Neural cell (in vitro differentiated cells): ENCODE results near the gene ZNF532. TPM values are rescaled to one million over a fixed set of nuclear protein-coding genes. Genes with fewer than 3 reads are reported as not detected.

Source experiments
- H2AFZ ChIP-seq: fragments of 200-600, 300-800 bp; sonication (generic), shearing (Covaris generic); 2 replicates; pipeline ENCODE4 v1.6.0; 2014; ENCODE audit warnings: low read depth, mild to moderate bottlenecking, antibody characterized with exemption, low read length, moderate library complexity
- H3F3A ChIP-seq: fragments of 200-600 bp; shearing (Covaris generic); 2 replicates; pipeline ENCODE4 v1.6.1; 2016; ENCODE audit warnings: mild to moderate bottlenecking, moderate library complexity, mixed read lengths, antibody characterized with exemption, low read length; ENCODE audit not compliant: insufficient read depth, poor library complexity, severe bottlenecking
- H3K27ac ChIP-seq: fragments of 200-600, 300-800 bp; sonication (generic), shearing (Covaris generic); 2 replicates; pipeline ENCODE4 v1.5.1; 2014; ENCODE audit warnings: mild to moderate bottlenecking, low read length, moderate library complexity
- H3K27me3 ChIP-seq: fragments of 300-800, 200-600 bp; sonication (generic), shearing (Covaris generic); 2 replicates; pipeline ENCODE4 v1.6.0; 2014; ENCODE audit warnings: mild to moderate bottlenecking, low read depth, low read length, moderate library complexity; ENCODE audit not compliant: insufficient read depth
- H3K36me3 ChIP-seq: fragments of 300-800, 200-600 bp; sonication (generic), shearing (Covaris generic); 2 replicates; pipeline ENCODE4 v1.5.1; 2014; ENCODE audit warnings: mild to moderate bottlenecking, antibody characterized with exemption, low read length, moderate library complexity; ENCODE audit not compliant: insufficient read depth
- H3K4me2 ChIP-seq: fragments of 300-800, 200-600 bp; sonication (generic), shearing (Covaris generic); 2 replicates; pipeline ENCODE4 v1.6.0; 2014; ENCODE audit warnings: mild to moderate bottlenecking, low read length
- H3K4me3 ChIP-seq: fragments of 300-800, 200-600 bp; sonication (generic), shearing (Covaris generic); 2 replicates; pipeline ENCODE4 v1.5.1; 2014; ENCODE audit warnings: mild to moderate bottlenecking, low read length, moderate library complexity
- H3K79me2 ChIP-seq: fragments of 200-600 bp; shearing (Covaris generic); replicated peaks from 2 replicates; pipeline ENCODE4 v1.6.0; 2014; ENCODE audit warnings: mild to moderate bottlenecking, low read length, moderate library complexity; ENCODE audit not compliant: insufficient read depth
- H3K9ac ChIP-seq: fragments of 300-800, 200-600 bp; sonication (generic), shearing (Covaris generic); 2 replicates; pipeline ENCODE4 v1.6.1; 2016; ENCODE audit warnings: mild to moderate bottlenecking, low read length, mixed read lengths
- H3K9me2 ChIP-seq: fragments of 200-600 bp; shearing (Covaris generic); 2 replicates; pipeline ENCODE4 v1.6.1; 2016; ENCODE audit warnings: mild to moderate bottlenecking, low read length, mixed read lengths; ENCODE audit not compliant: insufficient read depth
- H3K9me3 ChIP-seq: fragments of 200-600, 300-800 bp; sonication (generic), shearing (Covaris generic); 2 replicates; pipeline ENCODE4 v1.6.1; 2016; ENCODE audit warnings: mild to moderate bottlenecking, mixed run types, low read length, moderate library complexity, mixed read lengths
- H4K20me1 ChIP-seq: fragments of 200-600 bp; shearing (Covaris generic); 2 replicates; pipeline ENCODE4 v1.6.1; 2016; ENCODE audit warnings: mild to moderate bottlenecking, mixed run types; ENCODE audit not compliant: insufficient read depth
- CTCF ChIP-seq: fragments of 450-650 bp; IDR thresholded peaks from 2 replicates; pipeline ENCODE4 v1.5.1; 2014; ENCODE audit warnings: antibody characterized with exemption, mild to moderate bottlenecking, moderate library complexity; ENCODE audit not compliant: poor library complexity, severe bottlenecking
- EP300 ChIP-seq: fragments of 450-650 bp; conservative IDR thresholded peaks from 2 replicates; pipeline ENCODE4 v1.6.1; 2014; ENCODE audit warnings: antibody characterized with exemption, mild to moderate bottlenecking, moderate library complexity; ENCODE audit not compliant: poor library complexity, severe bottlenecking
- EZH2 ChIP-seq: fragments of 200-600, 300-800 bp; shearing (Covaris generic), sonication (generic); IDR thresholded peaks from 2 replicates; pipeline ENCODE4 v1.6.1; 2014; ENCODE audit warnings: antibody characterized with exemption, low read length, borderline replicate concordance, mild to moderate bottlenecking; ENCODE audit not compliant: insufficient read depth, poor library complexity, severe bottlenecking
- MXI1 ChIP-seq: fragments of 450-650 bp; conservative IDR thresholded peaks from 2 replicates; pipeline ENCODE4 v1.6.1; 2014; ENCODE audit warnings: antibody characterized with exemption, mild to moderate bottlenecking; ENCODE audit not compliant: poor library complexity, severe bottlenecking
- POLR2AphosphoS5 ChIP-seq: IDR thresholded peaks from 2 replicates; pipeline ENCODE4 v1.6.1; 2012
- RAD21 ChIP-seq: fragments of 450-650 bp; conservative IDR thresholded peaks from 2 replicates; pipeline ENCODE4 v1.6.1; 2014; ENCODE audit warnings: antibody characterized with exemption, mild to moderate bottlenecking, moderate library complexity
- REST ChIP-seq: IDR thresholded peaks from 2 replicates; pipeline ENCODE4 v1.6.1; 2012; ENCODE audit warnings: borderline replicate concordance
- SMC3 ChIP-seq: fragments of 450-650 bp; conservative IDR thresholded peaks from 2 replicates; pipeline ENCODE4 v1.6.1; 2014; ENCODE audit warnings: antibody characterized with exemption, mild to moderate bottlenecking, moderate library complexity; ENCODE audit not compliant: poor library complexity
- TAF1 ChIP-seq: IDR thresholded peaks from 2 replicates; pipeline ENCODE4 v1.6.1; 2012; ENCODE audit warnings: low read depth
- polyA plus RNA-seq: library from polyadenylated mRNA; depleted of rRNA; stranded (reverse); fragments of >200 nt; gene quantifications from 2 replicates; pipeline ENCODE4 v1.2.3, GENCODE V29; 2014

ZNF532 gene
- polyA plus RNA-seq, 1 donor from 2014 or later = 119 TPM

DNA sequence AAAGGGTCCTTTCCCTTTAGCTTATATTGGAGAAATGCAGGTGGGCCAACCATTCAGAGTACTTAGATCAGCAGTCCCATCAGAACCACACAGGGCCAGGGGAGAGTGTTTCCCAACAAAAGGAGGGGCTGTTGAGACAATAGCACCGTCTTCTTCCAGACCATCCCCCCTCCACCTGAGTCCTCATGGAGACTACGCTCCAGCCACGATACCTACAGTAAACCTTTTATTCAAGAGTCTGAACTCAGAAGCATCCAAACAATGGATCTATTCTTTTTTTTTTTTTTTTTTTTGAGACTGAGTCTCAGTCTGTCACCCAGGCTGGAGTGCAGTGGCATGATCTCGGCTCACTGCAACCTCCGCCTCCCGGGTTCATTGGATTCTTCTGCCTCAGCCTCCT, 25.7 kb upstream of the ZNF532 start:
- H4K20me1 ChIP-seq = no peaks in the 10 kb centered on the region
- H3K9me3 ChIP-seq = no peaks in the 10 kb centered on the region
- no peaks in the 10 kb centered on the region for H3K9me2 ChIP-seq
- no peaks in the 10 kb centered on the region for H3K79me2 ChIP-seq
- no peak overlapping the region for H3K9ac ChIP-seq
- no peak overlapping the region for H3K4me3 ChIP-seq
- H3F3A ChIP-seq = no peaks in the 10 kb centered on the region
- no peak overlapping the region for H2AFZ ChIP-seq
- TF ChIP-seq MXI1 = no peak
- TF ChIP-seq EP300 = no peak
- no peak for TF ChIP-seq TAF1
- TF ChIP-seq POLR2AphosphoS5 = no peak
- TF ChIP-seq EZH2 = no peak
- TF ChIP-seq CTCF = no peak
- H3K27ac ChIP-seq = no peak overlapping the region
- no peaks in the 10 kb centered on the region for H3K36me3 ChIP-seq
- no peaks in the 10 kb centered on the region for H3K27me3 ChIP-seq
- no peak overlapping the region for H3K4me2 ChIP-seq

DNA sequence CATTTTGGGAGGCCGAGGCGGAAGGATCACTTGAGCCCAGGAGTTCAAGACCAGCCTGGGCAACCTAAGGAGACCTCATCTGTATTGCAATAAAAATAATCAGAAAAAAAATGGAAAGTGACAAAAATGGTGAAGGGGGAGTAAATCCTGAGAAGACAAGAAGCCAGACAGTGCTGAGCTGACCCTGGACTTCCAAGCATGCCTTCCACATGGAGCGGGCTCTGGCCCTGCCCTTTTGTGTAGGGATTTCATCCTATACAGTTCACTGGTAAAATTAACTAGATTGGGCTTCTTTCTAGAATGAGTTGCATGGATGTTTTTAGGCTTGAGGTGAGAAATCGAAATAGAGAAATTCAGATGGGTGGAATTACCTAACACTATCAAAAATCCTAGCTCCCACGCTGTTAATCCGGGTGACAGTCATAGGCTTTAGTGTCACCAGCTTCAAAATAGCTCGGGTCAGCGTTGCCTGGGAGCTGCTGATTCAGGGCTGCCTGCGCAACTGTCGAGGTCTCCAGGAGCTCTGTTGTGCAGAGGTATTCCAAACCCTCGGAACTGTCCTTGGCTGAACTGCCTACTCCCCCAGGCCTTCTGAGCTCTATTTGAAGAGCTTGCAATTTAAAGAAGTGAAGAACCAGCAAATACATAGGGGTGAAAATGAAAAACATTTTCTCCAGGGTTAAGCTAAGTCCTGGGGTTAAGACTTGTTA, 21.5 kb upstream of the ZNF532 start:
- Histone ChIP-seq H3K27ac (no peak overlapping the region), H3K9ac (peak overlapping the region; percentile 21), H3K9me3 (no peaks in the 10 kb centered on the region), H3F3A (no peaks in the 10 kb centered on the region), H2AFZ (no peak overlapping the region), H3K36me3 (no peaks in the 10 kb centered on the region), H3K79me2 (no peaks in the 10 kb centered on the region), H3K4me3 (no peak overlapping the region), H3K27me3 (no peaks in the 10 kb centered on the region), H4K20me1 (no peaks in the 10 kb centered on the region), H3K4me2 (no peak overlapping the region), H3K9me2 (no peaks in the 10 kb centered on the region)
- TF ChIP-seq TAF1 = no peak
- no peak for TF ChIP-seq REST

DNA sequence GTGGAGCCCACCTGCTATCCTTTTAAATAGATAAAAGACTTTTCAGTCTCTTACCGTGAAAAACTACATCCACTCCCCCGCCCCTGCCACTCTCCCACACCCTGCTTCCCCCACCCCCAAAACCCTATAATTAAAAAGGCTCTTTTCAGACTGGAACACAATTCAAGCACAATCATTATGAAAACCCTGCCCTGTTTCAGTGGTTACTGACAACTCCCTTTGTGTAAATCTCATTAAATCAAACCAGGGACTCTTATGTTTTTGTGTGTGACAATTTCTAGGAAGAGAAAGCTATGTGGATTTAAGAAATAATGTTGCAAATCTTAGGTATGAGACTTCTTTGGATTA, 21.0 kb upstream of the ZNF532 start:
- H3K27ac ChIP-seq = no peak overlapping the region

More for the DNA sequence above, 21.0 kb upstream of the ZNF532 start:
- no peak for TF ChIP-seq CTCF
- TF ChIP-seq MXI1 = no peak
- TF ChIP-seq REST = no peak
- TF ChIP-seq TAF1 = no peak
- no peak for TF ChIP-seq EZH2
- no peak for TF ChIP-seq EP300
- no peak for TF ChIP-seq POLR2AphosphoS5
- TF ChIP-seq RAD21 = no peak
- TF ChIP-seq SMC3 = no peak
- Histone ChIP-seq H3K9me2 (no peaks in the 10 kb centered on the region), H4K20me1 (no peaks in the 10 kb centered on the region), H3F3A (no peaks in the 10 kb centered on the region), H3K4me3 (no peak overlapping the region), H3K4me2 (no peak overlapping the region), H3K9me3 (no peaks in the 10 kb centered on the region), H3K36me3 (no peaks in the 10 kb centered on the region), H2AFZ (no peak overlapping the region), H3K27me3 (no peaks in the 10 kb centered on the region), H3K9ac (no peak overlapping the region), H3K79me2 (no peaks in the 10 kb centered on the region)
